Keratinocyte (primary cell): ENCODE data around the gene SNRK. TPM values are rescaled to one million over a fixed set of nuclear protein-coding genes. Genes with fewer than 3 reads are reported as not detected.

Source experiments
- DNase-seq: peaks from one replicate; pipeline ENCODE4 v3.0.0-alpha.2; 2011; ENCODE audit warnings: low read depth, missing footprints, low spot score
- FAIRE-seq: peaks from 2 replicates; lab custom pipeline; 2011; peaks lifted over from hg19 to GRCh38; lab: Jason Lieb, UNC
- H2AFZ ChIP-seq: 2 replicates; pipeline ENCODE4 v1.6.0; 2012; ENCODE audit warnings: low read length, control low read depth, inconsistent platforms; ENCODE audit not compliant: control insufficient read depth
- H3K27ac ChIP-seq: 2 replicates; pipeline ENCODE4 v1.5.1; 2011; ENCODE audit warnings: low read length; ENCODE audit not compliant: control insufficient read depth, insufficient read depth
- H3K27me3 ChIP-seq: 3 replicates; pipeline ENCODE4 v1.6.0; 2011; ENCODE audit warnings: low read length; ENCODE audit not compliant: control insufficient read depth, insufficient read depth; ENCODE audit errors: extremely low read depth
- H3K36me3 ChIP-seq, 2 experiments: 2 replicates in 1 of 2; 3 replicates in 1 of 2; pipeline ENCODE4 v1.5.1; 2011; ENCODE audit warnings: low read length in 2 of 2, mild to moderate bottlenecking in 1 of 2; ENCODE audit not compliant: control insufficient read depth in 2 of 2, insufficient read depth in 2 of 2; ENCODE audit errors: extremely low read depth in 1 of 2
- H3K4me1 ChIP-seq: 3 replicates; pipeline ENCODE4 v1.5.1; 2011; ENCODE audit warnings: low read length; ENCODE audit not compliant: control insufficient read depth, insufficient read depth; ENCODE audit errors: extremely low read depth
- H3K4me2 ChIP-seq: 3 replicates; pipeline ENCODE4 v1.6.0; 2011; ENCODE audit warnings: low read depth, low read length; ENCODE audit not compliant: control insufficient read depth, insufficient read depth; ENCODE audit errors: extremely low read depth
- H3K4me3 ChIP-seq, 3 experiments: fragments of 200-600 bp in 1 of 3; sonication (generic) in 1 of 3; 2 replicates in 2 of 3; 3 replicates in 1 of 3; pipeline ENCODE4 v1.5.1; 2011 to 2016; ENCODE audit warnings: low read length in 3 of 3, mild to moderate bottlenecking in 3 of 3, control low read depth in 2 of 3, inconsistent platforms in 1 of 3, low read depth in 1 of 3, mixed read lengths in 1 of 3, mixed run types in 1 of 3, moderate library complexity in 1 of 3; ENCODE audit not compliant: control insufficient read depth in 2 of 3, insufficient read depth in 2 of 3; ENCODE audit errors: extremely low read depth in 1 of 3
- H3K79me2 ChIP-seq: 2 replicates; pipeline ENCODE4 v1.6.0; 2012; ENCODE audit warnings: low read length; ENCODE audit not compliant: control insufficient read depth, insufficient read depth
- H3K9ac ChIP-seq: 3 replicates; pipeline ENCODE4 v1.6.0; 2011; ENCODE audit warnings: low read length; ENCODE audit not compliant: control insufficient read depth, insufficient read depth; ENCODE audit errors: extremely low read depth
- H3K9me1 ChIP-seq: 3 replicates; pipeline ENCODE4 v1.6.0; 2011; ENCODE audit warnings: low read length; ENCODE audit not compliant: control insufficient read depth, insufficient read depth; ENCODE audit errors: extremely low read depth
- H3K9me3 ChIP-seq: 2 replicates; pipeline ENCODE4 v1.5.1; 2012; ENCODE audit warnings: low read depth, low read length; ENCODE audit not compliant: control insufficient read depth
- H4K20me1 ChIP-seq: 3 replicates; pipeline ENCODE4 v1.6.0; 2011; ENCODE audit warnings: low read length; ENCODE audit not compliant: control insufficient read depth, insufficient read depth; ENCODE audit errors: extremely low read depth
- CTCF ChIP-seq, 3 experiments: IDR thresholded peaks in 1 of 3; conservative IDR thresholded peaks in 1 of 3; optimal IDR thresholded peaks in 1 of 3; 2 replicates in 2 of 3; 3 replicates in 1 of 3; pipeline versions ENCODE3 to v1.5.1; 2011; ENCODE audit warnings: low read length in 3 of 3, mild to moderate bottlenecking in 3 of 3, moderate library complexity in 2 of 3, control low read depth in 1 of 3, inconsistent platforms in 1 of 3; ENCODE audit not compliant: insufficient read depth in 2 of 3; ENCODE audit errors: extremely low read depth in 1 of 3
- EZH2 ChIP-seq: IDR thresholded peaks from one replicate; pipeline ENCODE4 v1.6.1; 2012; ENCODE audit warnings: inconsistent platforms, mild to moderate bottlenecking, low read length, moderate library complexity
- dilution Hi-C: fragments of 300-500 bp; cut with MboI; formaldehyde crosslinking; loops from one replicate; pipeline ENCODE4 v1.7.0; 2020; ENCODE audit warnings: low sequenced_read_pairs; ENCODE audit not compliant: extremely low pct_ligation_motif_present
- polyA plus RNA-seq, 5 experiments: library from polyadenylated mRNA; depleted of rRNA in 3 of 5; stranded (reverse) in 3 of 5; stranded (forward) in 1 of 5; unstranded in 1 of 5; fragments of >200 nt; gene quantifications; 1 replicate in 1 of 5; 2 replicates in 3 of 5; 3 replicates in 1 of 5; pipeline versions ENCODE4 v1.2.1 to v1.2.3, GENCODE V29; 2011 to 2012; ENCODE audit warnings: missing spikeins in 2 of 5, low read depth in 1 of 5, low replicate concordance in 1 of 5

SNRK gene
- polyA plus RNA-seq, 1 donor (not counting 4 experiments of a cell fraction or from before 2014, with no cell fraction given) = 15.7 TPM

- FAIRE-seq = no peak
- dilution Hi-C loops = no loop called here
These were observed 62.0 kb downstream of the SNRK start for GRCh38 chr3:43348350-43348749.

GRCh38 chr3:43348852-43349574, 62.7 kb downstream of the SNRK start:
- H3K27ac ChIP-seq = no peak overlapping the region
- FAIRE-seq (no peak), DNase-seq (no peak)
- H3K4me3 ChIP-seq = no peak overlapping the region
- no peaks in the 10 kb centered on the region for H3K27me3 ChIP-seq
- dilution Hi-C loops = no loop called here
- H3K79me2 ChIP-seq = no peaks in the 10 kb centered on the region
- H3K9me1 ChIP-seq = no peaks in the 10 kb centered on the region
- no peaks in the 10 kb centered on the region for H4K20me1 ChIP-seq
- TF ChIP-seq EZH2 (no peak), CTCF (optimal IDR thresholded peaks at IDR 0.05 in 1 of 3, IDR thresholded peaks at IDR 0.05 in 1 of 3, conservative IDR thresholded peaks at IDR 0.05 in 1 of 3; ENCODE audit: extremely low read depth in 1 of 3, insufficient read depth in 2 of 3, low read length in 3 of 3) (no peak)
- no peak overlapping the region for H3K9ac ChIP-seq
- no peak overlapping the region for H2AFZ ChIP-seq
- no peaks in the 10 kb centered on the region for H3K9me3 ChIP-seq
- no peak overlapping the region for H3K4me2 ChIP-seq
- H3K36me3 ChIP-seq = peaks cover 21 to 27% of the 10 kb centered on the region in 2 experiments
- no peaks in the 10 kb centered on the region for H3K4me1 ChIP-seq

More at GRCh38 chr3:43348350-43348749, 62.0 kb downstream of the SNRK start:
- no peak overlapping the region for H3K27ac ChIP-seq
- no peak for TF ChIP-seq CTCF (optimal IDR thresholded peaks at IDR 0.05 in 1 of 3, IDR thresholded peaks at IDR 0.05 in 1 of 3, conservative IDR thresholded peaks at IDR 0.05 in 1 of 3; ENCODE audit: extremely low read depth in 1 of 3, insufficient read depth in 2 of 3, low read length in 3 of 3)
- TF ChIP-seq EZH2 = no peak
- H3K79me2 ChIP-seq = no peaks in the 10 kb centered on the region
- H3K4me3 ChIP-seq = no peak overlapping the region
- H2AFZ ChIP-seq = no peak overlapping the region
- no peaks in the 10 kb centered on the region for H4K20me1 ChIP-seq
- no peaks in the 10 kb centered on the region for H3K4me1 ChIP-seq
- peaks cover 21 to 27% of the 10 kb centered on the region in 2 experiments for H3K36me3 ChIP-seq
- no peaks in the 10 kb centered on the region for H3K9me3 ChIP-seq
- H3K27me3 ChIP-seq = no peaks in the 10 kb centered on the region
- H3K9ac ChIP-seq = no peak overlapping the region
- no peak for DNase-seq
- no peak overlapping the region for H3K4me2 ChIP-seq
- H3K9me1 ChIP-seq = no peaks in the 10 kb centered on the region
